H9 (cell line): ENCODE results near the gene CACNA2D4. TPM values are rescaled to one million over a fixed set of nuclear protein-coding genes. Genes with fewer than 3 reads are reported as not detected.

ENCODE experiments used
- DNase-seq: peaks from one replicate; pipeline ENCODE4 v3.0.0-alpha.2; 2017
- H2AFZ ChIP-seq: one replicate; pipeline ENCODE4 v1.6.1; 2013; ENCODE audit warnings: mild to moderate bottlenecking, low read length, control low read depth, moderate library complexity
- H2AK5ac ChIP-seq: 2 replicates; pipeline ENCODE4 v1.6.1; 2013; ENCODE audit warnings: low read length, control low read depth, mixed read lengths; ENCODE audit not compliant: insufficient read length
- H2BK120ac ChIP-seq: one replicate; pipeline ENCODE4 v1.6.1; 2013; ENCODE audit warnings: low read depth, mild to moderate bottlenecking, low read length, control low read depth, inconsistent platforms; ENCODE audit not compliant: poor library complexity, severe bottlenecking
- H2BK12ac ChIP-seq: 2 replicates; pipeline ENCODE4 v1.6.1; 2013; ENCODE audit warnings: low read length, control low read depth, mixed read lengths, low read depth; ENCODE audit not compliant: insufficient read length
- H2BK15ac ChIP-seq: 2 replicates; pipeline ENCODE4 v1.6.1; 2013; ENCODE audit warnings: low read depth, low read length, control low read depth
- H2BK20ac ChIP-seq: one replicate; pipeline ENCODE4 v1.6.1; 2013; ENCODE audit warnings: low read depth, mild to moderate bottlenecking, low read length, control low read depth, inconsistent platforms; ENCODE audit not compliant: poor library complexity, severe bottlenecking
- H2BK5ac ChIP-seq: 2 replicates; pipeline ENCODE4 v1.6.1; 2013; ENCODE audit warnings: low read length, control low read depth, mixed read lengths; ENCODE audit not compliant: insufficient read length
- H3K14ac ChIP-seq: 2 replicates; pipeline ENCODE4 v1.6.1; 2013; ENCODE audit warnings: low read length, control low read depth; ENCODE audit not compliant: insufficient read depth
- H3K18ac ChIP-seq: 2 replicates; pipeline ENCODE4 v1.6.1; 2013; ENCODE audit warnings: low read depth, mild to moderate bottlenecking, mixed read lengths, low read length, control low read depth; ENCODE audit not compliant: insufficient read length
- H3K23ac ChIP-seq: 2 replicates; pipeline ENCODE4 v1.6.1; 2013; ENCODE audit warnings: low read length, control low read depth, mixed read lengths, low read depth; ENCODE audit not compliant: insufficient read length
- H3K23me2 ChIP-seq: 2 replicates; pipeline ENCODE4 v1.6.1; 2013; ENCODE audit warnings: low read depth, mild to moderate bottlenecking, mixed read lengths, low read length, control low read depth; ENCODE audit not compliant: insufficient read length, poor library complexity, severe bottlenecking
- H3K27ac ChIP-seq: 2 replicates; pipeline ENCODE4 v1.5.1; 2013; ENCODE audit warnings: low read length, control low read depth, mixed read lengths, low read depth; ENCODE audit not compliant: insufficient read length
- H3K27me3 ChIP-seq: 2 replicates; pipeline ENCODE4 v1.6.1; 2013; ENCODE audit warnings: low read length, control low read depth, inconsistent platforms; ENCODE audit not compliant: insufficient read depth
- H3K4ac ChIP-seq: 2 replicates; pipeline ENCODE4 v1.6.1; 2013; ENCODE audit warnings: low read depth, mild to moderate bottlenecking, control low read depth, inconsistent platforms, low read length, moderate library complexity
- H3K4me1 ChIP-seq: 2 replicates; pipeline ENCODE4 v1.6.1; 2013; ENCODE audit warnings: low read length, control low read depth, inconsistent platforms; ENCODE audit not compliant: insufficient read depth
- H3K4me2 ChIP-seq: 2 replicates; pipeline ENCODE4 v1.6.1; 2013; ENCODE audit warnings: low read length, control low read depth, mixed read lengths; ENCODE audit not compliant: insufficient read length, insufficient read depth
- H3K56ac ChIP-seq: 2 replicates; pipeline ENCODE4 v1.6.1; 2013; ENCODE audit warnings: low read depth, mild to moderate bottlenecking, mixed read lengths, low read length, control low read depth; ENCODE audit not compliant: insufficient read length
- H3K79me1 ChIP-seq: 2 replicates; pipeline ENCODE4 v1.6.1; 2013; ENCODE audit warnings: low read depth, mild to moderate bottlenecking, moderate library complexity, low read length, control low read depth, inconsistent platforms; ENCODE audit not compliant: insufficient read depth, poor library complexity, severe bottlenecking
- H3K79me2 ChIP-seq: 2 replicates; pipeline ENCODE4 v1.6.1; 2013; ENCODE audit warnings: low read length, control low read depth, inconsistent platforms; ENCODE audit not compliant: insufficient read depth
- H3K9ac ChIP-seq: 2 replicates; pipeline ENCODE4 v1.6.1; 2013; ENCODE audit warnings: low read length, control low read depth, mixed read lengths; ENCODE audit not compliant: insufficient read length; ENCODE audit errors: extremely low read depth
- H3K9me3 ChIP-seq: one replicate; pipeline ENCODE4 v1.6.1; 2013; ENCODE audit warnings: low read depth, low read length, inconsistent platforms; ENCODE audit not compliant: control insufficient read depth
- H3T11ph ChIP-seq: one replicate; pipeline ENCODE4 v1.6.1; 2013; ENCODE audit warnings: mild to moderate bottlenecking, low read length, control low read depth, inconsistent platforms
- H4K20me1 ChIP-seq: one replicate; pipeline ENCODE4 v1.6.1; 2013; ENCODE audit not compliant: control insufficient read depth, insufficient read length, insufficient read depth
- H4K5ac ChIP-seq: 2 replicates; pipeline ENCODE4 v1.6.1; 2013; ENCODE audit warnings: low read depth, mild to moderate bottlenecking, mixed read lengths, low read length, control low read depth; ENCODE audit not compliant: insufficient read length
- H4K8ac ChIP-seq: replicated peaks from 2 replicates; pipeline ENCODE4 v1.6.1; 2013; ENCODE audit warnings: low read length, control low read depth, mixed read lengths, low read depth; ENCODE audit not compliant: insufficient read length
- H4K91ac ChIP-seq: 2 replicates; pipeline ENCODE4 v1.6.1; 2013; ENCODE audit warnings: low read depth, mild to moderate bottlenecking, moderate library complexity, mixed read lengths, low read length, control low read depth; ENCODE audit not compliant: insufficient read length
- H3K27ac Mint-ChIP-seq, 3 experiments: 2 replicates in 2 of 3; 3 replicates in 1 of 3; pipeline ENCODE4 v1.8.0; 2020 to 2021; ENCODE audit warnings: mixed read lengths in 3 of 3, mild to moderate bottlenecking in 1 of 3, moderate library complexity in 1 of 3
- H3K27me3 Mint-ChIP-seq: 2 replicates; pipeline ENCODE4 v1.8.0; 2021; ENCODE audit warnings: low read depth, mild to moderate bottlenecking, moderate library complexity, mixed read lengths
- H3K36me3 Mint-ChIP-seq, 3 experiments: 2 replicates in 2 of 3; 3 replicates in 1 of 3; pipeline ENCODE4 v1.8.0; 2020 to 2021; ENCODE audit warnings: low read depth in 3 of 3, mixed read lengths in 3 of 3; ENCODE audit not compliant: insufficient read depth in 1 of 3
- H3K4me1 Mint-ChIP-seq, 2 experiments: 2 replicates each; pipeline ENCODE4 v1.8.0; 2020; ENCODE audit warnings: mixed read lengths in 2 of 2
- H3K4me3 Mint-ChIP-seq, 2 experiments: 2 replicates in 1 of 2; 3 replicates in 1 of 2; pipeline ENCODE4 v1.8.0; 2020 to 2021; ENCODE audit warnings: mild to moderate bottlenecking in 2 of 2, mixed read lengths in 2 of 2, moderate library complexity in 1 of 2
- H3K9me3 Mint-ChIP-seq, 2 experiments: 2 replicates in 1 of 2; 3 replicates in 1 of 2; pipeline ENCODE4 v1.8.0; 2020; ENCODE audit warnings: mild to moderate bottlenecking in 2 of 2, mixed read lengths in 2 of 2, moderate library complexity in 1 of 2
- CTCF ChIP-seq: fragments of 200-600 bp; sonication (generic); conservative IDR thresholded peaks from 3 replicates; pipeline ENCODE4 v1.8.0; 2021; ENCODE audit warnings: antibody characterized with exemption, mild to moderate bottlenecking
- WGBS: extraction: QIAGEN DNeasy Blood & Tissue Kit; methylation state at CpG from one replicate; pipeline ENCODE4 v1.1.7; 2013; ENCODE audit warnings: missing lambda C conversion rate, low lambda C conversion rate, mixed read lengths; ENCODE audit not compliant: insufficient read length; ENCODE audit errors: extremely low coverage; 5-methylcytosine and 5-hydroxymethylcytosine counted together
- total RNA-seq: library from RNA; stranded (reverse); gene quantifications from 2 replicates; pipeline ENCODE4 v1.2.1, GENCODE V29; 2021

Gene CACNA2D4
- total RNA-seq, 1 experiment from 2014 or later = 0.79 TPM

GRCh38 chr12:1884651-1885050 lies 33.8 kb downstream of the CACNA2D4 start:
- Histone ChIP-seq H4K91ac (no peak overlapping the region), H3K4me1 (no peaks in the 10 kb centered on the region), H3K9ac (no peak overlapping the region), H3T11ph (no peak overlapping the region), H2BK20ac (no peak overlapping the region), H2BK120ac (no peak overlapping the region), H3K56ac (no peak overlapping the region), H3K23ac (no peak overlapping the region), H3K4me2 (no peak overlapping the region), H2BK15ac (no peak overlapping the region), H3K27ac (no peak overlapping the region), H3K9me3 (no peaks in the 10 kb centered on the region), H3K18ac (no peak overlapping the region), H3K4ac (no peak overlapping the region), H3K14ac (no peak overlapping the region), H4K8ac (no peak overlapping the region), H3K23me2 (peaks cover 2% of the 10 kb centered on the region), H3K79me1 (no peaks in the 10 kb centered on the region), H3K79me2 (no peaks in the 10 kb centered on the region), H2AFZ (no peak overlapping the region), H4K20me1 (no peaks in the 10 kb centered on the region), H2BK5ac (no peak overlapping the region), H3K27me3 (no peaks in the 10 kb centered on the region), H2BK12ac (no peak overlapping the region), H2AK5ac (no peak overlapping the region), H4K5ac (no peak overlapping the region)
- Mint-ChIP-seq H3K27ac (no peak overlapping the region), H3K27me3 (no peaks in the 10 kb centered on the region; the same call in 1 of the 2 replicates), H3K4me1 (peaks cover 4% of the 10 kb centered on the region in 2 experiments), H3K9me3 (peaks cover 0 to 3% of the 10 kb centered on the region in 2 experiments; a peak in 1 of 5 replicates), H3K36me3 (peaks cover 0 to 5% (median 0%) of the 10 kb centered on the region in 3 experiments; a peak in 2 of 7 replicates), H3K4me3 (no peak overlapping the region)
- no peak for DNase-seq
- TF ChIP-seq CTCF = no peak
- WGBS = no CpG with 5 or more reads among the region's 9 CpGs
